GM12891 (cell line): ENCODE results near the gene TBC1D12.

Source experiments
- DNase-seq: peaks from one replicate; pipeline ENCODE4 v3.0.0; 2011; ENCODE audit warnings: low spot score; ENCODE audit not compliant: insufficient read length
- FAIRE-seq: peaks from 2 replicates; lab custom pipeline; 2011; peaks lifted over from hg19 to GRCh38; lab: Jason Lieb, UNC
- PAX5 ChIP-seq: IDR thresholded peaks from 2 replicates; pipeline ENCODE4 v1.6.1; 2011; ENCODE audit warnings: low read length, moderate library complexity, mild to moderate bottlenecking; ENCODE audit not compliant: insufficient read depth, severe bottlenecking
- POLR2A ChIP-seq: IDR thresholded peaks from 2 replicates; pipeline ENCODE4 v1.6.1; 2011; ENCODE audit warnings: low read depth, low read length, control low read depth
- POLR2AphosphoS5 ChIP-seq: IDR thresholded peaks from 2 replicates; pipeline ENCODE4 v1.6.1; 2011; ENCODE audit warnings: low read depth, low read length, control low read depth
- POU2F2 ChIP-seq: IDR thresholded peaks from 2 replicates; pipeline ENCODE4 v1.6.1; 2011; ENCODE audit warnings: low read depth, mild to moderate bottlenecking, control low read depth, low read length, moderate library complexity
- SPI1 ChIP-seq: IDR thresholded peaks from 2 replicates; pipeline ENCODE4 v1.6.1; 2011; ENCODE audit warnings: low read depth, low read length, control low read depth
- TAF1 ChIP-seq: IDR thresholded peaks from 2 replicates; pipeline ENCODE4 v1.6.1; 2011; ENCODE audit warnings: low read depth, low read length, control low read depth

TBC1D12 gene

DNA sequence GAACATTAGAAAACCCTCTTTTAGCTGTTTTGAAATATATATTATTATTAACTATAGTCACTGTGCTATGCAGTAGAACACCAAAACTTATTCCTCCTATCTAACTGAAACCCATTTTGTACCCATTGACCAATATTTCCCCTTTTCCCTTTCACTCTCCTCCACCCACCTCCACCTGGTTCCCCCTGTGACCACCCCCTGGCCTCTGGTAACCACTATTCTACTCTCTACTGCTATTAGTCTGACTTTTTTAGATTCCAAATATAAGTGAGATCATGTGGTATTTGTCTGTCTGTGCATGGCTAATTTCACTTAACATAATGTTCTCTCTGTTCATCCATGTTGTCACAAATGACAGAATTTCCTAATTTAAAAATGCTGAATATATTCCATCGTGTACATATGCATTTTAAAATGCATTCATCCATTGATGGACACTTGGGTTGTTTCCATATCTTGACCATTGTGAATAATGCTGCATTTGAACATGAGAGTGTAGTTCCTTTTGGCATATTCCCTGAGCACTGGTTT, 18.7 kb downstream of the TBC1D12 start:
- no peak for DNase-seq
- no peak for TF ChIP-seq POLR2A
- FAIRE-seq: no peak

GRCh38 chr10:94423627-94424026, 21.3 kb downstream of the TBC1D12 start:
- TF ChIP-seq PAX5 (no peak), POLR2AphosphoS5 (no peak), POLR2A (no peak), SPI1 (no peak), POU2F2 (no peak), TAF1 (no peak)
- no peak for DNase-seq
- FAIRE-seq: no peak

GRCh38 chr10:94424714-94425337, 22.5 kb downstream of the TBC1D12 start:
- DNase-seq: no peak
- FAIRE-seq: no peak

DNA sequence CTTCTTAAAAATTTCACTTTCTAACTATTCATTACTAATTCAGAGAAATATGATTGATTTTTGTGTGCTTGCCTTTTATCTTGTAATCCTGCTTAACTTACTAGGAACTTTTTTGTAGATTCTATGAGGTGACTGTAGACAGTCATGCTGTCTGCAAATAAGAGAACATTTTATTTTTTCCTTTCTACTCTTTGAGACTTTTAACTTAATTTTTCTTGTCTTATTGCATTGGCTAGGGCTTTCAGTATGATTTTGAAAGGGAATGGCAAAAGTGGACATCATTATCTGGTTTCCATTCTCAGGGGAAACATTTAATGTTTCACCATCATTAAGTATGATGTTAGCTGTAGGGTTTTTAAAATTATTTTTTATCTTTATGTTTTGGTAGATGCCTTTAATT, 23.6 kb downstream of the TBC1D12 start:
- TF ChIP-seq POLR2A (no peak), POLR2AphosphoS5 (no peak), SPI1 (no peak), POU2F2 (no peak), TAF1 (no peak), PAX5 (no peak)
- no peak for FAIRE-seq
- DNase-seq: no peak

More at GRCh38 chr10:94424714-94425337, 22.5 kb downstream of the TBC1D12 start:
- TF ChIP-seq TAF1 (no peak), POLR2A (no peak), PAX5 (no peak), POU2F2 (no peak), SPI1 (no peak), POLR2AphosphoS5 (no peak)

GRCh38 chr10:94427166-94427565, 24.8 kb downstream of the TBC1D12 start:
- DNase-seq (no peak), FAIRE-seq (no peak)
- TF ChIP-seq POLR2AphosphoS5 (no peak), POU2F2 (no peak), PAX5 (no peak), POLR2A (no peak), TAF1 (no peak)

- no peak for TF ChIP-seq POLR2A
- no peak for TF ChIP-seq TAF1
- no peak for TF ChIP-seq PAX5
- TF ChIP-seq SPI1: no peak
- TF ChIP-seq POU2F2: no peak
- no peak for TF ChIP-seq POLR2AphosphoS5
- DNase-seq (no peak), FAIRE-seq (no peak)
Measured at GRCh38 chr10:94428766-94429707, 26.7 kb downstream of the TBC1D12 start.

GRCh38 chr10:94430701-94431100, 28.4 kb downstream of the TBC1D12 start:
- FAIRE-seq (no peak), DNase-seq (no peak)
- TF ChIP-seq SPI1 (no peak), POLR2A (no peak), POU2F2 (no peak)

DNA sequence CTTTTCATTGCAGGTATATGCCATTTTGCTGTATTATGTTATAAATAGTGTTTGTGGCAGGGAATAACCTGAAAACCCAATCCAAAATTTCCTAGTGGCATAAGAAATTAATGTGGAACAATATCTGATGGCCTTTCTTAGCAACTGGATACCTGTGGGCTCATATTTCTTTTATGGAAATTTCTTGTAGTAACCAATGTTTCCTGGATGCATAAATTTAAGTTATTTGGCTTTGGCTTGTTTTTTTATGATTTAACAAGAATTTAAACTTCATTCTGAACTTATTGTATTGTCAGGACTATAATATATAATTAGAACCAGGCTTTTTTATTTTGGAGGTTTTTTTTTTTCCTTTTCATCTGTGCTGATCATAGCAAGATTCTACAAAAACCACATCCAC, 30.1 kb downstream of the TBC1D12 start:
- TF ChIP-seq SPI1 (no peak), POU2F2 (no peak), POLR2AphosphoS5 (no peak), TAF1 (no peak), POLR2A (no peak), PAX5 (no peak)
- DNase-seq (no peak), FAIRE-seq (no peak)

GRCh38 chr10:94439275-94439861, 37.0 kb downstream of the TBC1D12 start:
- DNase-seq (no peak), FAIRE-seq (no peak)
- TF ChIP-seq POLR2AphosphoS5: no peak
- TF ChIP-seq POU2F2: no peak
- no peak for TF ChIP-seq POLR2A
- TF ChIP-seq TAF1: no peak
- TF ChIP-seq PAX5: no peak
- no peak for TF ChIP-seq SPI1

DNA sequence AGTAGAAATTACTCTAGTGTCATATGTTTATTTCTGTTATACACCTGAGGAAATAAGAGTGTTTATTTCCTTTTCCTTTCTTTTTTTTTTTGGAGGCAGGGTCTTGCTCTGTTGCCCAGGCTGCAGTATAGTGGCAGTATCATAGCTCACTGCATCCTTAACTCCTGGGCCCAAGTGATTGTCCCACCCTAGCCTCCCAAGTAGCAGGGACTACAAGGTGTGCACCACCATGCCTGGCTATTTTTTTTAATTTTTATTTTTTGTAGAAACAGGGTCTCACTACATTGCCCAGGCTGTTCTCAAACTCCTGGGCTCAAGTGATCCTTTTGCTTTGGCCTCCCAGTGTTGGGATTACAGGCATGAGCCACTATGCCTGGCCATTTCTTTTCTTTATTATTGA, 37.8 kb downstream of the TBC1D12 start:
- TF ChIP-seq TAF1 (no peak), POU2F2 (no peak), POLR2AphosphoS5 (no peak), POLR2A (no peak), PAX5 (no peak), SPI1 (no peak)
- DNase-seq (no peak), FAIRE-seq (no peak)
